DOHH2 (cell line): ENCODE results near the gene PRPF8.

Experiments
- H3F3A ChIP-seq: fragments of 200-600 bp; sonication (generic), shearing (Covaris generic); 2 replicates; pipeline ENCODE4 v1.6.0; 2016; ENCODE audit warnings: antibody characterized with exemption, mild to moderate bottlenecking; ENCODE audit not compliant: control insufficient read depth, insufficient read depth
- H3K27ac ChIP-seq: fragments of 200-600 bp; sonication (generic); 2 replicates; pipeline ENCODE4 v1.5.1; 2014; ENCODE audit warnings: low read depth, mild to moderate bottlenecking, low read length, moderate library complexity
- H3K27me3 ChIP-seq: fragments of 200-600 bp; sonication (generic); 2 replicates; pipeline ENCODE4 v1.6.1; 2014; ENCODE audit warnings: mild to moderate bottlenecking, low read length, mixed read lengths; ENCODE audit not compliant: control insufficient read depth
- H3K36me3 ChIP-seq: fragments of 200-600 bp; sonication (generic); 2 replicates; pipeline ENCODE4 v1.6.1; 2014; ENCODE audit warnings: mild to moderate bottlenecking, low read length, moderate library complexity, mixed read lengths; ENCODE audit not compliant: control insufficient read depth
- H3K4me1 ChIP-seq: fragments of 200-600 bp; sonication (generic); 2 replicates; pipeline ENCODE4 v1.6.1; 2014; ENCODE audit warnings: mild to moderate bottlenecking, low read length, mixed read lengths; ENCODE audit not compliant: control insufficient read depth
- H3K4me2 ChIP-seq: fragments of 200-600 bp; sonication (generic); 2 replicates; pipeline ENCODE4 v1.6.0; 2014; ENCODE audit warnings: mild to moderate bottlenecking, low read length, moderate library complexity
- H3K4me3 ChIP-seq: fragments of 200-600 bp; sonication (generic); 2 replicates; pipeline ENCODE4 v1.5.1; 2014; ENCODE audit warnings: mild to moderate bottlenecking, low read length, mixed read lengths
- H3K79me2 ChIP-seq: fragments of 200-600 bp; sonication (generic); 2 replicates; pipeline ENCODE4 v1.6.1; 2014; ENCODE audit warnings: mild to moderate bottlenecking, low read length, mixed read lengths; ENCODE audit not compliant: control insufficient read depth
- H3K9me2 ChIP-seq: fragments of 200-600 bp; sonication (generic); replicated peaks from 2 replicates; pipeline ENCODE4 v1.6.1; 2014; ENCODE audit warnings: mild to moderate bottlenecking, low read length, mixed read lengths; ENCODE audit not compliant: control insufficient read depth
- H3K9me3 ChIP-seq: fragments of 200-600 bp; sonication (generic); 2 replicates; pipeline ENCODE4 v1.6.1; 2014; ENCODE audit warnings: antibody characterized with exemption, low read length, mixed read lengths; ENCODE audit not compliant: control insufficient read depth, insufficient read depth
- H4K20me1 ChIP-seq: fragments of 200-600 bp; sonication (generic); 2 replicates; pipeline ENCODE4 v1.6.0; 2014; ENCODE audit warnings: low read depth, mild to moderate bottlenecking, antibody characterized with exemption, low read length, moderate library complexity; ENCODE audit not compliant: control insufficient read depth, insufficient read depth
- CTCF ChIP-seq: fragments of 200-600 bp; sonication (generic); IDR thresholded peaks from one replicate; pipeline ENCODE4 v1.5.1; 2014; ENCODE audit warnings: antibody characterized with exemption, mild to moderate bottlenecking, low read depth, low read length; ENCODE audit not compliant: poor library complexity, severe bottlenecking
- EZH2phosphoT487 ChIP-seq: fragments of 200-600 bp; sonication (generic); IDR thresholded peaks from 2 replicates; pipeline ENCODE4 v1.6.1; 2017; ENCODE audit warnings: borderline replicate concordance, mild to moderate bottlenecking, antibody characterized with exemption, low read length, moderate library complexity, mixed read lengths

Gene PRPF8

GRCh38 chr17:1712271-1712670, 27.6 kb upstream of the PRPF8 start:
- Histone ChIP-seq H3K79me2 (no peaks in the 10 kb centered on the region), H3K36me3 (no peaks in the 10 kb centered on the region), H3K27ac (no peak overlapping the region), H3K4me2 (no peak overlapping the region), H4K20me1 (no peaks in the 10 kb centered on the region), H3K4me3 (no peak overlapping the region), H3K9me2 (no peaks in the 10 kb centered on the region), H3K27me3 (peaks cover 70% of the 10 kb centered on the region), H3F3A (0 out of 2 replicates have a peak, but pooled peaks cover 3% of the 10 kb centered on the region), H3K9me3 (no peaks in the 10 kb centered on the region), H3K4me1 (peaks cover 34% of the 10 kb centered on the region)
- TF ChIP-seq CTCF: no peak
- TF ChIP-seq EZH2phosphoT487: no peak

- Histone ChIP-seq H3K4me3 (no peak overlapping the region), H3K36me3 (no peaks in the 10 kb centered on the region), H3K4me1 (peaks cover 31% of the 10 kb centered on the region), H4K20me1 (no peaks in the 10 kb centered on the region), H3K27ac (no peak overlapping the region), H3K9me3 (no peaks in the 10 kb centered on the region), H3K27me3 (peaks cover 74% of the 10 kb centered on the region), H3F3A (0 out of 2 replicates have a peak, but pooled peaks cover 3% of the 10 kb centered on the region), H3K4me2 (no peak overlapping the region), H3K9me2 (no peaks in the 10 kb centered on the region), H3K79me2 (no peaks in the 10 kb centered on the region)
- no peak for TF ChIP-seq EZH2phosphoT487
- no peak for TF ChIP-seq CTCF
Observed at GRCh38 chr17:1711804-1712203, 27.1 kb upstream of the PRPF8 start.

- H3K9me2 ChIP-seq: no peaks in the 10 kb centered on the region
- peaks cover 78% of the 10 kb centered on the region for H3K27me3 ChIP-seq
- H3F3A ChIP-seq: 0 out of 2 replicates have a peak, but pooled peaks cover 3% of the 10 kb centered on the region
- 0 out of 2 replicates have a peak, but pooled peaks have one; percentile 84 for TF ChIP-seq EZH2phosphoT487
- TF ChIP-seq CTCF: no peak
- H3K4me3 ChIP-seq: no peak overlapping the region
- H3K4me1 ChIP-seq: peaks cover 27% of the 10 kb centered on the region
- H3K27ac ChIP-seq: no peak overlapping the region
- H3K9me3 ChIP-seq: no peaks in the 10 kb centered on the region
- no peaks in the 10 kb centered on the region for H3K36me3 ChIP-seq
- H3K4me2 ChIP-seq: no peak overlapping the region; the same call in 1 of the 2 replicates
- H4K20me1 ChIP-seq: no peaks in the 10 kb centered on the region
- H3K79me2 ChIP-seq: no peaks in the 10 kb centered on the region
Observed at GRCh38 chr17:1710807-1711553, 26.3 kb upstream of the PRPF8 start.
